HG03520 (cell line): Measurements from ENCODE around the gene CD248.

Source experiments
- ATAC-seq: cut with Tn5 transposase; IDR thresholded peaks from one replicate; pipeline ENCODE4 v1.9.1; 2021; ENCODE audit warnings: mild to moderate bottlenecking, moderate library complexity; ENCODE audit not compliant: unreplicated experiment

Gene CD248

DNA sequence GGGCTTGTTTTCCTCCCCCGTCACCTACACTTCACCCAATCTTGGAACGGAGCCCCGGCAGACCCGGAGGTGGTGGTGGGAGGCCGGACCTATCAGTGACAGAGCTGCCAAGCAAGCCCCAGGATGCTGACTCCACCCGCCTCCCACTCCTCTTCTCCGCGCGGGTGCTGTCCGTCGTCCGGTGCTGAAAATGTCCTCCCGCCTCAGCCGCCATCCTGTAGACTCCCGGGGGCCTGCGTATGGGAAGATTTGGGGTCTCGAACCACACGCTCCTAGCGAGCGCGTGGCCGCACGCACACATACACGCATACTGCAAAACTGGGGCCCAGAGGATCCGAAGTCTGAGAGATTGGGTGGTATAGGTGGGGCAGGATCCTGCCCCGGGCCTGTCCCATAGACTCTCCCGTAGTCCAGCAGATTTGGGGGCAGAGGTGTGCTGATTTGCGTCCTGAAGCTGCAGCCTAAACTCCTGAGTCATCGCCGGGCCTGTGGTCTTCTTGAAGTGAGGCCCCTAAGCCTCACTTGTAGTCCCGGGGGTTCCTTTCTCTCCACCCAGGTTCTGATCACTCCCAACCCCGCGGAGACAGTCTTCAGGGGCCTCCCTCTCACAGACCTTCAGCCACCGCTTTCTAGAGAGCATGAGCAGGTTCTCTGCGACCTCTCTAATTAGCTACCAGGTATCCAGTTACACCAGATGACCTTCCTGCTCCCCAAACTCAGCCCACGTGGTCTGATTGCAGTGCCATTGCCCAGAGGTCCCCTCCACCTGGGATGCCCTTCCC lies 27.1 kb downstream of the CD248 start:
- ATAC-seq = peak; percentile 35

GRCh38 chr11:66288671-66289547 lies 27.9 kb downstream of the CD248 start, which contains the start of gene YIF1A:
Gene YIF1A (minus strand): TSS chr11:66289143. CDS start chr11:66288985, 158 bp downstream.
- peak; percentile 86 for ATAC-seq

DNA sequence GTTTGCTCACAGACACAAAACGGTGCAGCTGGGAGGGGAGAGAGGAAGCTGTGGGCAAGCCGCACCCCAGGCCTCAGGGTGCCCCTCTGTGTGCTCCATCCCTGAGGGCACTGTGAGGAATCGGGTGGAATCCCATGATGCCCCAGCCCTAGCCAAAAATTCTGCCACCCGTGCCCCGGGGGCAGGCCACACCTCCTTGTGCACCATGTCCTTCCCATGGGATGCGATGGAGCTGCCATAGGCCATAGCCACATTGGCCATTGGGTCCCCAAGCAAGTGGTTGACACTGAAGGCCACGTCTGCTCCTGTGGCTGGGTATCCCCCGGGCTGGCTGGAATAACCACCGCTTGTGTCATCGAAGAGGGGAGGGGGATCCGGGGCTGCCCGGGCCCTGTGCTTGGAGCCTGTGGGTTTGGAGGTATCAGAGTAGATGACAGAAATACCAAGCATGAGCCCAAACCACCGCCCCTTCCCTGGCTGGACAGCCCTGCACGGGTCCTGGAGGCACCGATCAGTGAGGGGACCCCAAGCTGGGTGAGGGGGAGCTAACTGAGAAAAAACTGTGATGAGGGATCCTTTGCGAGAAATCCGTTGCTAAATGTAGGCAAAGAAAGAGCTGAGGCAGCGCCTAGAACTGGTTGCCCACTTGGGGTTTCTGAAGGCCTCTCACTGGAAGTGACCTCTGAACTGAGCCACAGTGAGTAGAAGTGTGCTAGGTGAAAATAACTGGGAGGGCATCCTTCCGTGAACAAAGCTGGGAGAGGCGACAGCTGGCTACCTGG lies 28.8 kb downstream of the CD248 start:
- no peak for ATAC-seq

- ATAC-seq = no peak
Observed at GRCh38 chr11:66287211-66287888, 29.5 kb downstream of the CD248 start.

GRCh38 chr11:66286699-66287098 lies 30.1 kb downstream of the CD248 start:
- no peak for ATAC-seq

- ATAC-seq = no peak
Observed at GRCh38 chr11:66285250-66285947, 31.4 kb downstream of the CD248 start.

DNA sequence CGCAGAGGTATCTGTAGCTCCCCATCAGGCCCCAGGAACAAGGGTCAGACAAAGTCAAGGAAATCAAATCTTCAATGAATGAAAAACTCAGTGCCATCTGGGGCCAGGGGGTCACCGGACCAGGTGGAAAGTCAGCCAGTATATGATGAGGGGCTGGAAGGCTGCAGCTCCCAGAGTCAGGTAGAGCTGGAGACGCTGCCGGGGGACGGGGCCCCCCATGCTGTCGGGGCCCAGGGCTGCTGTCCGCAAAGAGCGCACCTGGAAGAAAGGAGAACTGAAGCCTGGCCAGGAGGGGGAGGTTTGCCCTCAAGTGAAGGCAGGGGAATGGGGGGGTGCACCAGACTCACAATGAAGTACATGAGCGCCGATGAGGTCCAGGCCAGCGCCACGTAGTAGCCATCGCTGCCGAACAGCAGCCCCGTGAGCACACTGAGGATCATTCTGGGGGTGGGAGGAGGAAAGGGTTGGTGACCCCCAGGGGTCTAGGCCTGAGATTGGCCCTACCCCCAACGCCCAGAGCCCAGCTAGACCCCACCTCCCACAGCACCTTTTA lies 32.2 kb downstream of the CD248 start:
- ATAC-seq = no peak

DNA sequence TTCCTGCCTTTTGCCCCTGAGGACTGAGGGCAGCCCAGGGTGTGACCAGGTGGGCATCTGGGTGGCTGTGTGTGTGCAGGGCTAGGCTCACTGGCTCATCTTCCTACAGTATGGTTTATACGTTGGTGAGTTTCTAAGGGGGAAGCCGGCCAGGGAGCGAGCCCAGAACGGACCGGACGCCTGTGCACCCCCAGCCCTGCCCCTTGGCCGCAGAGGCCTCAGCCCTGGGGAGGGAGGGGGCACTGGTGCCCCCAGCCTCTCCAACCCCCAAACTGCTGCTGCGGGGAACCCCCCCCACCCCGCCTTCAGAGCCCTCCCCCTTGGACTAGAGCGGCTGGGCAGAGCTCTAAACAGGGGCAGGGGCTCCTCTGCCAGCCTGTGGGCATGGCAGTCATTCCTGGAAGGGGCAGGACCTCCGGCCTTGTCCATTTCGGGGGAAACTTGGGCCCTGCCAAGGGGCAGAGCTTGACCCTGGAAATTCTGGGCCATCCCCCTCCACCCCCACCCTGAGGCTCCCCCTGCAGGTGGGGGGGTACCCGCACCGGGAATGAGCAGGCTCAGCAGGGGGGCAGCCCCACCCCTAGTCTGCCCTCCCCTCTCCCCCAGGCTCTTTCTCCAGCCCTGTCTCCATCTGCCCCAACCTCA lies 33.3 kb downstream of the CD248 start:
- ATAC-seq = no peak

DNA sequence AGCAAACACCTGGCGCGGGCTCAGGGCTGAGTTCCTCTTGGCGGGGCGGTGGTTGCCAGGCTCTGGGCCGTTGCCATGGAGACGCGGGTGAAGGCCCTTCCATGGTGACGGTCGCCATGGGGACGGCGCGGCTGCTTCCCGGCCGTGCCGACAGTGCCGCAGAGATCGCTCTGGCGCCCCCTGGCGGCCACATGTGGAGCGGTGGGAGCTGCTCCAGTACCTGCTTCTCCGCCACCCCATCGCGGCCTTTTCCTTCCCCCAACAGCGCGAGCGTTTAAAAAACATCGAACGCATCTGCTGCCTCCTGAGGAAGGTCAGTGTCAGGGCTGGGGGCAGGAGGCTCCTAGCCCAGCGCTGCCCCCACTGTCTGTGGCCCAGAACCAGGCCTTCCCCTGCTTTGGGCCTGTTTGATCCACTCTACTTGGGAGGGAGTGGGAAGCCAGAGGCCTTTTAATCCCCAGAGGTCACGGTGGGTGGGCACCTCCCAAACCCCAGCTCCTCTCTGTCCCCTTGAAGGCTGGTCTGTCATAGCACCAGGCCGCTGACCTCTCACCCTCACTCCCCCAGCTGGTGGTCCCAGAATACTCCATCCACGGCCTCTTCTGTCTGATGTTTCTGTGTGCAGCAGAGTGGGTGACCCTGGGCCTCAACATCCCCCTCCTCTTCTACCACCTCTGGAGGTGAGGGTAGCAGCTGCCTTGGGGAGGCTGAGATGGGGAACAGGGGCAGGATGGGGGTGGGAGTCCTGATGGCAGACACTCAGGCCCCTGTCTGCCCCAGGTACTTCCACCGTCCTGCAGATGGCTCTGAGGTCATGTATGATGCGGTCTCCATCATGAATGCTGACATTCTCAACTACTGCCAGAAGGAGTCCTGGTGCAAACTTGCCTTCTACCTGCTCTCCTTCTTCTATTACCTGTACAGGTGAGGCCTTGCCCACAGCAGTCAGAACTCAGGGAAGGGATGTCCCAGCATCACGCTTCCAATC lies 34.1 kb downstream of the CD248 start:
- peak; percentile 80 for ATAC-seq

DNA sequence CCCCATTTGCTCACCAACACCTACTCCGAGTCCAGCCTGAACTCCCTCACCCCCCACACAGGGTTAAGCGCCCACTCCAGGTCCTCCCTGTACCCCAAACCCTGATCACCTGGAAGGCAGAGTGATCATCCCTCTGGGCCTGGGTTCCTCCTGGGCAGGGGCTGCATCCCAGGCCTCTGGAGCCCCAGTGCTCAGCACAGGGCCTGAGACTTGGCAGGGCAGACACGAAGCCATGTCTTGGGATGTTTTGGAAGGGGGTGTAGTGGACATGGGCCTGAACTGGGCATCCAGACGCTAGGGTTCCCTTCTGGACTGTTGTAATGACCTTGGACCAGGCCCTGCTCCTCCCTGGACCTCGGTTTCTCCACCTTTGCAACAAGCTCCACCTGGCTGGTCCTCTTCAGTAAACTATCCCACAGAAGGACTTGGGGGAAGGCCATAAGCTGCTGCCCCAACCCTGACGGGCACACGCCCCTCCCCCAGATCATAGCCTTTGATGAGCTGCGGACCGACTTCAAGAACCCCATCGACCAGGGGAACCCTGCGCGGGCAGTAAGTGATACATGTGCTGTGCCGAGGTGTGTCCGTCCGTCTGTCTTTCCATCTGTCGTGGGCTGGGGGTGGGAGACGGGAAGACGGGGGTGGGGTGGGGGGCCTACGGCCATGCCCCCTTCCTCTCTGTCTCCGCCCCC lies 34.9 kb downstream of the CD248 start:
- ATAC-seq = no peak

DNA sequence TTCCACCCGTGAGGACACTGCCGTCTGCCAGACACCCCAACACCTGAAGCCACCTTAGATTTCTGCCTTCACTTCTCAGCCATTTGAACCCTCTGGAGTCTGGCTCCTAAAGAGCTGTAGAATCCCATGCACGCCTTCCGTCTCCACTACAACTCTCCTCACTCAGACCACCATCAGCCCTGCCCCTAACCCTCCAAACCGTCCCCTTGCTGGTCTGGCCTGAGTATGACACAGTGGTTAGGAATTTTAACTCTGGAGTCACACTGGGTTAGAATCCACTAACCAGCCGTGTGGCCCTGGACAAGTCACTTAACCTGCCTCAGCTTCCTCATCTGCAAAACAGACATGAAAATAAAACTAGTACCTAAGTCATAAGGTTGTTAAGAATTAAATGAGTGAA lies 35.8 kb downstream of the CD248 start:
- ATAC-seq = no peak

DNA sequence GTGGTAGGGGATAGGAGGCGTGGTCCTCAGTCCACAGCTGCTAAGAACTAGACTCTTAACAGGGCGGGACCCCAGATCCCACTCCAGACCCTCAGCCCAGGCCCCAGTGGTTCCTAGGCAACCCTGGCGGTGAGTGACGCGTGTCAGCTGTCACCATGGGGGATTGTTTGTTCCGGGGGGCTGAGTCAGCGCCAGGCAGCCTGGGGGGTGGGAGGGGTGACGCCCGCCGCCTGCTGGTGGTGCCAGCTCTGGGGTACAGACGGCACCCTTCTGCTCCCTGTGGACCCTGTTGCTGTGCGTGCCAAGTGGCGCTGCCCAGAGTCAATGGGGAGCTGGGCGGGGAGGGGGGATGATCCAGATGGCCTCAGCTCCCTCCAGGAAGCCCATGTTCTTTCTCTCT lies 36.4 kb downstream of the CD248 start:
- ATAC-seq = no peak

- ATAC-seq = no peak
Observed at GRCh38 chr11:66279092-66279734, 37.6 kb downstream of the CD248 start.

GRCh38 chr11:66278363-66279091 lies 38.3 kb downstream of the CD248 start:
- ATAC-seq = no peak

GRCh38 chr11:66277471-66278362 lies 39.1 kb downstream of the CD248 start, which contains the start of gene CNIH2:
Gene CNIH2 (plus strand): TSS chr11:66278175. CDS start chr11:66278457, 282 bp downstream.
- ATAC-seq = no peak
